ENCODE results near the gene NUDCD3. TPM values are rescaled to one million over a fixed set of nuclear protein-coding genes. Genes with fewer than 3 reads are reported as not detected.

The NUDCD3 gene
- total RNA-seq, 1 experiment from 2014 or later: 94.6 TPM

DNA sequence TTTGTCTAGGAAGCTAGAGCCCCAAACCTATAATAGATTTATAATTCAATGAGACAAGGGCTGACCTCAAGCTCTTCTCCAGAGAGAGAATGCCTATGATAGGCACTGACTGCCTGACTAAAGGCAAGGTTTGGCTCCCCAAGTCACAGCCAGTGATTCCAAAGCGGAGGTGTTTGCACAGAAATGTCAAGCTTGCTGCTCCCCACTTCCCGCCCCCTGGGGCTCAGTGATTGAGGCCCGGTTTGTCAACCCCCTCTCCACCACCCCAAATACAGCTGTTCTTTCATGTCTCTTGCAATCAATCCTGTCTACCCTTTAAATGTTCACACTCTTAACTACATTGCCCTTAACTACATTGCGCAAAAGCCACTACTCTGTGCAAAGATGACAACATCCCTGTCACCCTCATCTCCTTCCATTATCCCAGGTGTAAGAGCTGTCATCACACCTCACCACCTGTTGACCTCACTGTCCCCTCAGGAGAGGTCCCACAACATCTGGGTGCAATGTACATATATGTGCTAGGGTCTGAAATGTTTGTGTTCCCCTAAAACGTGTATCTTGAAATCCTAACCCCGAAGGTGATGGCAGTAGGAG lies 58.0 kb downstream of the NUDCD3 start:
- Histone ChIP-seq H3K4me3 (replicated peaks in 1 of 2; ENCODE audit: low read depth in 1 of 2, low read length in 2 of 2) (no peak overlapping the region), H3K9me3 (ENCODE audit: control insufficient read depth in 1 of 2, insufficient read depth in 1 of 2, low read depth in 1 of 2, low read length in 2 of 2) (no peaks in the 10 kb centered on the region), H3K27ac (ENCODE audit: low read depth, low read length) (no peak overlapping the region), H3K4me2 (ENCODE audit: low read length) (no peak overlapping the region), H3K27me3 (ENCODE audit: insufficient read depth, low read length) (no peaks in the 10 kb centered on the region), H3K9me2 (ENCODE audit: insufficient read depth) (no peaks in the 10 kb centered on the region), H3K9ac (ENCODE audit: low read length) (no peak overlapping the region), H2AFZ (ENCODE audit: low read depth, low read length, poor library complexity, severe bottlenecking) (no peak overlapping the region), H3K36me3 (ENCODE audit: control insufficient read depth in 1 of 2, insufficient read depth in 2 of 2, low read length in 2 of 2) (peaks cover 0 to 8% of the 10 kb centered on the region in 2 experiments; a peak in 1 of 4 replicates), H4K20me1 (ENCODE audit: insufficient read depth) (no peaks in the 10 kb centered on the region), H3K4me1 (ENCODE audit: control insufficient read depth in 1 of 2, insufficient read depth in 2 of 2, low read length in 2 of 2) (peaks cover 8 to 16% of the 10 kb centered on the region in 2 experiments; a peak in 3 of 4 replicates), H3K79me2 (ENCODE audit: insufficient read depth, low read length) (peaks cover 57% of the 10 kb centered on the region)
- CTCF ChIA-PET: no interaction called here
- RAD21 ChIA-PET (ENCODE audit: low non-redundant PET in 1 of 2, low total read pairs in 2 of 2, uncharacterized antibody in 2 of 2, unreplicated experiment in 2 of 2): no interaction called here
- no TSS peak for BruUV-seq (replicated peaks)
- ATAC-seq: no peak
- DNase-seq (ENCODE audit: low read depth, low spot score): no peak
- intact Hi-C loops (cut with micrococcal nuclease): no loop called here
- POLR2A ChIA-PET: no interaction called here
- no peak for TF ChIP-seq ZNF274 (IDR thresholded peaks at IDR 0.05; ENCODE audit: low read depth, low read length)
- no peak for TF ChIP-seq ELF1 (IDR thresholded peaks at IDR 0.05; ENCODE audit: borderline replicate concordance, low read depth)
- no peak for TF ChIP-seq POLR2AphosphoS5 (IDR thresholded peaks at IDR 0.05; ENCODE audit: low read depth, low read length)
- no peak for TF ChIP-seq EGR1 (IDR thresholded peaks at IDR 0.05; ENCODE audit: low read depth)
- TF ChIP-seq CBX3 (IDR thresholded peaks at IDR 0.05; ENCODE audit: low read depth): no peak
- TF ChIP-seq SIN3A (IDR thresholded peaks at IDR 0.05; ENCODE audit: low read depth): no peak
- TF ChIP-seq CEBPB (IDR thresholded peaks at IDR 0.05; ENCODE audit: low read depth): no peak
- TF ChIP-seq EZH2phosphoT487 (IDR thresholded peaks at IDR 0.05; ENCODE audit: borderline replicate concordance): no peak
- no peak for TF ChIP-seq TCF7L2 (IDR thresholded peaks at IDR 0.05; ENCODE audit: borderline replicate concordance, extremely low read depth, insufficient read depth, insufficient read length)

DNA sequence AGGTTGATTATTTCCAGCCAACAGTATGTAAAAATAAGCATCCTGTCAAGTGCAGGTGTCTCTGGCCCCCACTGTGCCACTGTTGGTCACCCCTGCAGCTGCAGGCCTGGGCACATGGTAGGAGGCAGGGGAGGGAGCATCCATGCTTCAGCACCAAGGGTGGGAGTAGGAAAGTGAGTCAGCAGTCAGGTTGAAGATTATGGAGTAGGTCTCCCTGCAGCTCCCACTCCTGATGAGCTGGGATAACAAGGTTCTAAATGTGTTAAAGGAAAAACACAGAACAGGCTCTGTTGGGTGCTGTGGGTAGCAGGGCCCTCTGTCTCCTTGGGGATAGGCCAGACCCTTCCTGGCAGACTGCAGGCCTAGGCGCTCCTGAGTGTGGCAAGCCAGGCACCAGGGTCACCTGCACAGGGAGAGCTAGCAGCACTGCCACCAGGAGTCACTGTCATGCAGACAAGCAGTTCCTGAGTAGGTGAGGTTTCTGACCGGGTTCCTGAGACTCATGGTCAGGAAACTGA lies 59.3 kb downstream of the NUDCD3 start:
- no peaks in the 10 kb centered on the region for H4K20me1 ChIP-seq (ENCODE audit: insufficient read depth)
- H3K4me3 ChIP-seq (replicated peaks in 1 of 2; ENCODE audit: low read depth in 1 of 2, low read length in 2 of 2): no peak overlapping the region
- H3K4me2 ChIP-seq (ENCODE audit: low read length): no peak overlapping the region
- ChIA-PET POLR2A (no interaction called here), CTCF (no interaction called here), RAD21 (ENCODE audit: low non-redundant PET in 1 of 2, low total read pairs in 2 of 2, uncharacterized antibody in 2 of 2, unreplicated experiment in 2 of 2) (no interaction called here)
- H3K9me3 ChIP-seq (ENCODE audit: control insufficient read depth in 1 of 2, insufficient read depth in 1 of 2, low read depth in 1 of 2, low read length in 2 of 2): no peaks in the 10 kb centered on the region
- peaks cover 50% of the 10 kb centered on the region; the same call in 1 of the 2 replicates for H3K79me2 ChIP-seq (ENCODE audit: insufficient read depth, low read length)
- peaks cover 0 to 13% of the 10 kb centered on the region in 2 experiments; a peak in 1 of 4 replicates for H3K36me3 ChIP-seq (ENCODE audit: control insufficient read depth in 1 of 2, insufficient read depth in 2 of 2, low read length in 2 of 2)
- intact Hi-C loops (cut with micrococcal nuclease): no loop called here
- DNase-seq (ENCODE audit: low read depth, low spot score) (no peak), ATAC-seq (peak; percentile 80)
- TF ChIP-seq, protein P1, sequence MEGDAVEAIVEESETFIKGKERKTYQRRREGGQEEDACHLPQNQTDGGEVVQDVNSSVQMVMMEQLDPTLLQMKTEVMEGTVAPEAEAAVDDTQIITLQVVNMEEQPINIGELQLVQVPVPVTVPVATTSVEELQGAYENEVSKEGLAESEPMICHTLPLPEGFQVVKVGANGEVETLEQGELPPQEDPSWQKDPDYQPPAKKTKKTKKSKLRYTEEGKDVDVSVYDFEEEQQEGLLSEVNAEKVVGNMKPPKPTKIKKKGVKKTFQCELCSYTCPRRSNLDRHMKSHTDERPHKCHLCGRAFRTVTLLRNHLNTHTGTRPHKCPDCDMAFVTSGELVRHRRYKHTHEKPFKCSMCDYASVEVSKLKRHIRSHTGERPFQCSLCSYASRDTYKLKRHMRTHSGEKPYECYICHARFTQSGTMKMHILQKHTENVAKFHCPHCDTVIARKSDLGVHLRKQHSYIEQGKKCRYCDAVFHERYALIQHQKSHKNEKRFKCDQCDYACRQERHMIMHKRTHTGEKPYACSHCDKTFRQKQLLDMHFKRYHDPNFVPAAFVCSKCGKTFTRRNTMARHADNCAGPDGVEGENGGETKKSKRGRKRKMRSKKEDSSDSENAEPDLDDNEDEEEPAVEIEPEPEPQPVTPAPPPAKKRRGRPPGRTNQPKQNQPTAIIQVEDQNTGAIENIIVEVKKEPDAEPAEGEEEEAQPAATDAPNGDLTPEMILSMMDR (IDR thresholded peaks at IDR 0.05 in 2 of 3, conservative IDR thresholded peaks at IDR 0.05 in 1 of 3; ENCODE audit: borderline replicate concordance in 1 of 3, insufficient read depth in 1 of 3, low read depth in 2 of 3, low read length in 2 of 3): peak in 2 of 3 experiments; percentile 37 to 43; a peak in 2 of 6 replicates
- no peak for TF ChIP-seq EZH2 (IDR thresholded peaks at IDR 0.05)
- H3K9me2 ChIP-seq (ENCODE audit: insufficient read depth): no peaks in the 10 kb centered on the region
- no peak overlapping the region for H3K27ac ChIP-seq (ENCODE audit: low read depth, low read length)
- no TSS peak for BruUV-seq (replicated peaks)
- no peak overlapping the region for H2AFZ ChIP-seq (ENCODE audit: low read depth, low read length, poor library complexity, severe bottlenecking)
- H3K27me3 ChIP-seq (ENCODE audit: insufficient read depth, low read length): no peaks in the 10 kb centered on the region
- H3K9ac ChIP-seq (ENCODE audit: low read length): no peak overlapping the region
- H3K4me1 ChIP-seq (ENCODE audit: control insufficient read depth in 1 of 2, insufficient read depth in 2 of 2, low read length in 2 of 2): peaks cover 8 to 17% of the 10 kb centered on the region in 2 experiments; a peak in 3 of 4 replicates
